Epithelial cell of esophagus (primary cell): Measurements from ENCODE around the gene RNH1.
A peak's percentile ranks its signal among the peaks of the same experiment; 100 is the strongest.

Experiments used
- DNase-seq: peaks from one replicate; pipeline ENCODE4 v3.0.0; 2010; ENCODE audit warnings: low read depth
- H3K4me3 ChIP-seq: 2 replicates; pipeline ENCODE4 v1.5.1; 2011; ENCODE audit warnings: mild to moderate bottlenecking, low read length, control low read depth
- TF ChIP-seq, protein P1 (sequence below): IDR thresholded peaks from 2 replicates; pipeline ENCODE4 v1.5.1; 2011; ENCODE audit warnings: low read depth, mild to moderate bottlenecking, low read length, control low read depth, inconsistent platforms; ENCODE audit not compliant: insufficient read depth; ENCODE audit errors: missing control alignments

RNH1 gene

DNA sequence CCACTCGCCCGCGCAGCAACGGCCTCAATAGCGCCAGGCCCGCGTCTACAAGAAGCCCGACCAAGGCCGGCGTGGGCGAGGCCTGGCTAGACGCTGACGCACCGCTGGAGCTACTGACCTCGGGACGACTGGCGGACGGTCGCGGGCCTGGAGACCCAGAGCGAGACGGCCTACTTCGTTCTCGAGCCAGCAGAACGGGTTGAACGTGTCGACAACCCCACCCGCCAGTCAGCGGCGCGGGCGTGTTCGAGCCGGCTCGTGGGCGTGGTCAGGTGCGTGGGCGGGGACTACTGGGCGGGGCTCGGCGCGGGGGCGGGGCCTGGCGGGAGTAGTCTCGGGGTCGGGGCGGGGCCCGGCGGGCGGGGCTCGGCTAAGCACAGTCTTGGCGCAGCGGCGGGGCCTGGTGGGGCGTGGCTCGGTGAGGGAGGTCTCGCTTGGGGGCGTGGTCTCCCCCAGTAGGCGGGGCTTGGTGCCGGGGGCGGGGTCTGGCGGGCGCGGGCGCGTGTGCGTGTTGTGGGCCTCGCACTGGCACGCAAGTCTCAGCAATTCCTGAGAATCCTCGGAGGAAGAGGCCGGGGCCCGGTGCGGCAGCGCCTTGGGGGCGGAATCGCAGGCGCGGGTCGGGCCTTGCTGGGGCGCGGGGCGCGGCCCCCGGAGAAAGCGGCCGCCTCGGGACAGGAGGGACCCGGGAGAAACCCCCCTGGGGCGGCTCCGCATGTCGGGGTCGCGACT lies at the start of gene RNH1:
RNH1 (minus strand) TSS at position 248 of the 732 bp plus-strand sequence. CDS start 5,080 bp downstream, outside the sequence.
- H3K4me3 ChIP-seq: peak within 1 kb of the TSS; percentile 81
- TF ChIP-seq, protein P1, sequence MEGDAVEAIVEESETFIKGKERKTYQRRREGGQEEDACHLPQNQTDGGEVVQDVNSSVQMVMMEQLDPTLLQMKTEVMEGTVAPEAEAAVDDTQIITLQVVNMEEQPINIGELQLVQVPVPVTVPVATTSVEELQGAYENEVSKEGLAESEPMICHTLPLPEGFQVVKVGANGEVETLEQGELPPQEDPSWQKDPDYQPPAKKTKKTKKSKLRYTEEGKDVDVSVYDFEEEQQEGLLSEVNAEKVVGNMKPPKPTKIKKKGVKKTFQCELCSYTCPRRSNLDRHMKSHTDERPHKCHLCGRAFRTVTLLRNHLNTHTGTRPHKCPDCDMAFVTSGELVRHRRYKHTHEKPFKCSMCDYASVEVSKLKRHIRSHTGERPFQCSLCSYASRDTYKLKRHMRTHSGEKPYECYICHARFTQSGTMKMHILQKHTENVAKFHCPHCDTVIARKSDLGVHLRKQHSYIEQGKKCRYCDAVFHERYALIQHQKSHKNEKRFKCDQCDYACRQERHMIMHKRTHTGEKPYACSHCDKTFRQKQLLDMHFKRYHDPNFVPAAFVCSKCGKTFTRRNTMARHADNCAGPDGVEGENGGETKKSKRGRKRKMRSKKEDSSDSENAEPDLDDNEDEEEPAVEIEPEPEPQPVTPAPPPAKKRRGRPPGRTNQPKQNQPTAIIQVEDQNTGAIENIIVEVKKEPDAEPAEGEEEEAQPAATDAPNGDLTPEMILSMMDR: no peak
- DNase-seq: peak; percentile 98

DNA sequence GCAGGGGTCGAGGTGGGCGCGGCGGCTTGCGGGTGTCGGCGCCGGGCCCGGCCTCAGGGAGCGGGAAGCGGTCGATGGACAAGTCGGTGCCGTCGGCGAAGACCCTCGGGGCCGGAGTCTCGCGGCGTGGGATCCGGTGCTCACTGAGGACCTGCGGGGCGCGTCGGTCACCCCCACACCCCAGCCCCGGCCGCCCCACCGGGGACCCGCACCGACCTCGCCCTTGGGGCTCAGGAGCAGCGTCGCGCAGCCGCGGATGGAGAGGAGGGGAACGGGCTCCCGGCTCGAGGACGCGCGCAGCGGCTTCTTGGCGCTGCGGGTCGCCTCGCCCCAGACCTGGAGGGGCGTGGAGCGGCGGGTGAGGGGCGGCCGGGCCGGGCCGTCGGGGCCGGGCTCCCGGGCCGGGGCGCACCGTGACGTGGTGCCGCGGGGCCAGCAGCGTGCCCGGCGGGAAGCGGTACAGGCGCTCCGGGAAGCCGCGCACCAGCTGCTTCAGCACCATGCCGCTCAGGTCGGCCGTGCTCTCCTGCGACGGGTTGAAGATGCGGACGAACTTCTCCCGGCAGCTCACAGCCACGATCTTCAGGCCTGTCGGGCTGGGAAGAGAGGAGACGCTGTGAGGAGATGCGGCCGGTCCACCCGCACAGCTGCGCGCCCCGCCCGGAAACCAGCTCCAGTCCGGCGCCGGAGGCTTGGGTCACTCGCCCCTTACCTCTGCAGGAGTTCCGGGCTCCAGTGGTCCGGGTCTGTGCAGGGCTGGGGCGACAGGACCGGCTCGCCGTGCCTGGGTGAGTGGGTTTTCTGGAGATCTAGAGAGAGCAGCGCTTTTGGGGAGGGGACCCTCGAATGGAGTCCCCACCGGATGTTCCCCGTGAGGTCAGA lies 49.0 kb upstream of the RNH1 start:
- TF ChIP-seq, protein P1: no peak
- no peak overlapping the region for H3K4me3 ChIP-seq
- DNase-seq: peak; percentile 48

DNA sequence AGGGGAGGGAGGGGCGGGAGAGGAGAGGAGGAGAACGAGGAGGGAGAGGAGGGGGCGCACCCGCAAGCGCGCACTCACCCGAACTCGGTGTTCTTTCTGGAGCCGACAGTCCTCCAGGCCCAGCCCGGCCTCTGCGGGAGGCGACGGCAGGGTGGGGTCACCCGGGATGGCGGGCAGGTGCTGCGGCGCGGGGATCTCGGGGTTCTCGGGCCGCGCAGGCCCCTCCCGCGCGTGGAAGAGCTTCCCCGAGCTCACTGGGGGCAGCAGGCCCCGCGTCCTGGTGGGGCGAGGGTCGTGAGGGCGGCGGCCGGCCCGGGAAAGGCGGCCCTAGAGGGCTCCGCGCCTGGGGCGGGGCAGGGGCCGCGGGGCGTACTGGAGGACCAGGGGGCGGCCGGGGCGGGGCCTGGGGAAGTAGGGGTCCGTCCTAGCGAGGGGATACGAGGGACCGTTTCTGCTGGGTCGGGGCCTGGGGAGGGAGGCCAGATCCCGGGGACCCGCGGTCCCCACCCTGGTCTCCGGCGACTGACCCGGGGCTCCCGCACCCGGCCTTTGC lies 48.3 kb upstream of the RNH1 start:
- TF ChIP-seq, protein P1: no peak
- DNase-seq: no peak
- peak overlapping the region; percentile 14 for H3K4me3 ChIP-seq

DNA sequence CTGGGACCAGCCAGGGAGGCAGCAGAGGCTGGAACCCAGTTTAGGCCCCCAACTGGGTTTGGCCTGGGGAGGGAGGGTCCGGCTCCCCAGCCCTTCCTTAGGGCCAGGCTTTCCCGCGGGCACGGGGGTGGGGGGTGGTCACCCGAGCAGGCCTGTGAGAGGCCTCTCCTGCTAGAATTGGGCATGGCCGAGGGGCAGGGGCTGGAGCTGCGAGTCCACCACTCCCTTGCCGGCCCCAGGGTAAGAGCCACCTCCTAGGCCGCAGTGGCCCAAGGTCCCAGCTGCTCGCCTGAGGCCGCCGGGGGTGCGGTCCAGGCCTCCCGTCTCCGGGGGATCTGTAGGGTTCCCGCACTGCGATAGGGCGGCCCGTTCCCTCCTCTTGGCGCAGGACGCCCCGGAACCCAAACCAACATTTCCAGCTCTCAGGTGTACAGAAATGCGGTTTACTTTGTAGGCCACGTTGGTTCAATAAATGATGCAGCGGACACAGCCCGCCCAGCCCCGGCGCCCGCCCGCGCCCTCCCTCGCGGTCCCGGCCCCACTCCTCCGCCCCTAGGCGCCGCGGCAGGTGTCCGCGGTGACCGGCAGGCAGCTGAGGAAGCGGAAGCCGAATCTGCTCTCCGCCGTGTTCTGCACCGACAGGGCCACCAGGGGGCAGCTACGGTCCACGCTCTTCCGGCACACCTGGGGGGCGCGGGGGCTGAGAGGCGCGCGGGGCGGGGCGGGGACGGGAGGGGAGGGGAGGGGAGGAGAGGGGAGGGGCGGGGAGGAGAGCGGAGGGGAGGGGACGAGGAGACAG lies 47.6 kb upstream of the RNH1 start:
- TF ChIP-seq, protein P1: peak; percentile 53
- DNase-seq: peak; percentile 71
- H3K4me3 ChIP-seq: peak overlapping the region; percentile 25

DNA sequence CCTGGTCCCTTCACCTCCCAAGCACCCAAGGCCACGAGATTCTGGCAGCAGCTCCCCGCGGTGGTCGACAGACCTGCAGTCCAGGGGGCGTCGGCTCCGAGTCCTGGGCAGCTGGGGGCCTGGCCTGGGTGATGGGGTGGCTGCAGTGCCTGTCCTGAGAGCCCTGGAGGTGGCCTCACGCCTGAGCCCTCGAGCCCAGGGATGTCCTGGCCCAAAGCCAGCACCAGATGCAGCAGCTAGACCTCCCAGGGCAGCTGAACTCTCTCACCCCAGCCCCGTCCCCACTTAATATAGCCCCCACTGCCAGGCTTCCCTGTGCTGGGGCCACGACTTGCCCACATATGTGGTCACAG lies 46.9 kb upstream of the RNH1 start:
- TF ChIP-seq, protein P1: no peak
- no peak for DNase-seq
- no peak overlapping the region for H3K4me3 ChIP-seq
